NOMO-1 (cell line): ENCODE data around the gene POLQ.
"Not testable (repeated sequence)": the region's sequence is repeated elsewhere in the genome, so short reads cannot be mapped to it uniquely, and the experiment has no call there.

ENCODE experiments used
- DNase-seq, 2 experiments: peaks; one replicate each; lab custom pipeline; 2025; ENCODE audit not compliant: unreplicated experiment in 2 of 2; lab: John Stamatoyannopoulos, UW

POLQ gene

GRCh38 chr3:121545574-121546455 is at the start of gene POLQ:
POLQ (minus strand) TSS chr3:121545988; CDS start chr3:121545877, 111 bp downstream.
- DNase-seq = peak; percentile 91 to 97

GRCh38 chr3:121594850-121595249 is 49.1 kb upstream of the POLQ start:
- DNase-seq = no peak

DNA sequence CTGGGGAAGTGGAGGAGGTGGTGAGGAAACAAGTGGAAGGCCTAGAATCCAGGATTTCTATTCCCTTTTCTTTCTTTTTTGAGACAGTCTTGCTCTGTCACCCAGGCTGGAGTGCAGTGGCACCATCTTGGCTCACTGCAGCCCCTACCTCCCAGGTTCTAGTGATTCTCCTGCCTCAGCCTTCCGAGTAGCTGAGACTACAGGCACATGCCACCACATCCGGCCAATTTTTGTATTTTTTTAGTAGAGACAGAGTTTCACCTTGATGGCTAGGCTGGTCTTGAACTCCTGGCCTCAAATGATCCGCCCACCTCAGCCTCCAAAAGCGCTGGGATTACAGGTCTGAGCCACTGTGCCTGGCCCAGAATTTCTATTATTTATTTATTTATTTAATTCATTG is 48.0 kb upstream of the POLQ start:
- not testable (repeated sequence) for DNase-seq

GRCh38 chr3:121592856-121593702 is 47.3 kb upstream of the POLQ start, which contains the start of gene FBXO40:
FBXO40 (plus strand) TSS chr3:121593379; CDS start chr3:121620576, 27,197 bp downstream.
- DNase-seq = no peak

DNA sequence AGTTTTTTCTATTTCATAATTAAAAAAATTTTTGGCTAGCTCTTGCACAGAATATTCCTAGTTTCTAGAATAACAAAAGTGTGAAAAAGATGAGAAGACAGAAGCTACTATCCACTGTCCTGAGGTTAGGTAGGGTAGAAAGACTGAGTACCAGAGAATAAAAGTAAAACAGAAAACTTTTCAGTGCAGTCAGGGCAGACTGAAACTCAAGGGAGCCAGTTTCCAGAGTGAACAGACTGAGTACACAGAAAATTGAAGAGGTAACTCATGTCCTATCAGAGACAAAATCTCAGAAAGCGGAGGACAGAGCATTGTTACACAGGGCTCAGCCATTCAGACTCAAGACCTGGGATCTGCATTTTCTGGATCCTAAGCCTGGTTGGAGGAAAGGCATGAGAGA is 38.6 kb upstream of the POLQ start:
- DNase-seq = no peak

GRCh38 chr3:121581691-121582090 is 35.9 kb upstream of the POLQ start:
- DNase-seq = no peak

GRCh38 chr3:121574449-121574848 is 28.7 kb upstream of the POLQ start:
- no peak for DNase-seq

DNA sequence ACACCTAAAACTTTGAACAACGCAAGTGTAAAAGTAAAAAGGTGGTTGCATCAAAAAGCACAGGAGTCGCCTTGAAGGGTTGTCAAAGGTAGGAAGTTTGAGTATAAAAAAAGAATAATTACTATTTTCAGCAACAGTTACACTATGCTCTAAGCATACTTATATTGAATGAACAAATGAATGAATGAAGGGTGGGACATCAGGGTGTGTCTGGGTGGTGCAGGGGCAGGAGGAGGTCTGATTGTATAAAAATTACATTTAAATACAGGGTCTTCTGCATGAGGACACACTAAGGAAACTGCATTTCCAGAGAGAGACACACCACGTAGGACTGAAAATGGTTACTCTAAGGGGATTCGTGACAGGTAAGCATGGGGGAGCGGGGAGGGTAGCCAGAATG is 21.9 kb upstream of the POLQ start, which contains the start of gene ARGFX:
Gene ARGFX, plus strand, starts transcription at position 301 of the 400 bp plus-strand sequence. CDS start 2,765 bp downstream, outside the sequence.
- no peak for DNase-seq

DNA sequence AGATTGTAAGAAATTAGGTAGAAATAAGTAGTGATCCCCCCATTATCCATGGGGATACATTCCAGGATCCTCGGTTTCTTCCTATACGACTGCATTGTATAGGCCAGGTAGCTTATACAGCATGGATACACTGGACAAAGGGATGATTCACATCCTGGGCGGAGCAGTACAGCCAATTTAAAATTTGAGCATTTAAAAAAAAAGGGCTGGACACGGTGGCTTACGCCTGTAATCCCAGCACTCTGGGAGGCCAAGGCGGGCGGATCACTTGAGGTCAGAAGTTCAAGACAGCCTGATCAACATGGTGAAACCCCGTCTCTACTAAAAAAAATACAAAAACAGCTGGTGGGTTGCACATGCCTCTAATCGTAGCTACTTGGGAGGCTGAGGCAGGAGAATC is 21.0 kb upstream of the POLQ start:
- DNase-seq = no peak

GRCh38 chr3:121562148-121562547 is 16.4 kb upstream of the POLQ start:
- no peak for DNase-seq

GRCh38 chr3:121557426-121557934 is 11.7 kb upstream of the POLQ start:
- DNase-seq = no peak

- DNase-seq = no peak
These were observed 7.0 kb upstream of the POLQ start for GRCh38 chr3:121552797-121553196.

DNA sequence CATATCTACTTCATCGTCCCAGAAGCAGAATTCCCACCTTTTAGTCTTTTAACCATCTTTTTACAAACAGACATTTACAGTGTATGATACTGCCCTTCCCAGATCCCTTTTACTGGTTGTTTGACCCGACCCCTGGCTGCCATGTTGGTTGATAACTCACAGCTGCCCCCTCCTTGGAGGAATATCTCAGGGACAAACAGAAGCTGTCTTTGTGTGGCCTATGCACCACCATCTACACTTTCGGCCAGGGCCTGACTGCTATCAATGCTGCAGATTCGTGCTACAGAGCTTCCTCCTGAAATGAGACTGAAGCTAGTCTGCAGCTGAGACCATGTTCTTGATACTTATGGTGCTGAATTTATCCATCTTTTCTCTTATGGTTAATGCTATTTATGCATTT is 6.6 kb upstream of the POLQ start:
- no peak for DNase-seq

- DNase-seq = peak in 1 of 2 experiments; percentile 50
These were observed 677 bp downstream of the POLQ start for GRCh38 chr3:121545049-121545573.

- DNase-seq = no peak
These were observed 2.9 kb downstream of the POLQ start for GRCh38 chr3:121542924-121543323.

DNA sequence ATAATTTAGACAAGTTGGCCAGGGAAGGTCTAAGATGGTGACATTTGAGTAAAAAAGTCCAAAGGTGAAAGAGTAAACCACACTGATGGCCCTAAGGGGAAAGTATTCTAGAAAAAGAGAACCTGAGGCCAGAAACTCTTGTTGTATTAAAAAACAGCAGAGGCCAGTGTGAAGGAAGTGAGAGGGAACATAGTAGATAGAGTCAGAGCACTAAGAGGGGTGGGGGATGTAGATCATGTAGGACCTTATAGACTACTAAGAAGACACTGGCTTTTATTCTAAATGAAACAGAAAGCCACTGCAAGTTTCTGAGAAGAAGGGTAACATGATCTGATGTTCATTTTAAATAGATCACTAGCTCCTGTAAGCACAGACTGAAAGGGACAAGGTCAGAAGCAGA is 14.5 kb downstream of the POLQ start:
- no peak for DNase-seq

- no peak for DNase-seq
These were observed 16.5 kb downstream of the POLQ start for GRCh38 chr3:121529308-121529707.

DNA sequence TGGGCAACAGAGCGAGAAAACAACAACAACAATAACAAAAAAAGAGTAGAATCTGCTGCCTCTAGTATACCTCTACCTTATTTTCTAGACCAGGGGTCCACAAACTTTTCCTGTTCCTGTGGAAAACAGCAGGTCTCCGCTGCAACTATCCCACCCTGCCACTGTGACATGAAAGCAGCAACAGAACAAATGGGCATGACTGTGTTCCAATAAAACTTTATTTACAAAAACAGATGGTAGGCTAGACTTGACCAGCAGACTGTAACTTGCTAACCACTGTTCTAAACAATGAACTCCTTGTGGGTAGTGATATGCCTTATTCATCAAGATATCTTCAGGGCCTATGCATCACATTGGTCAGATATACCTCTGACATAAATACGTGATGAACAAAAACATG is 25.3 kb downstream of the POLQ start:
- DNase-seq = no peak

DNA sequence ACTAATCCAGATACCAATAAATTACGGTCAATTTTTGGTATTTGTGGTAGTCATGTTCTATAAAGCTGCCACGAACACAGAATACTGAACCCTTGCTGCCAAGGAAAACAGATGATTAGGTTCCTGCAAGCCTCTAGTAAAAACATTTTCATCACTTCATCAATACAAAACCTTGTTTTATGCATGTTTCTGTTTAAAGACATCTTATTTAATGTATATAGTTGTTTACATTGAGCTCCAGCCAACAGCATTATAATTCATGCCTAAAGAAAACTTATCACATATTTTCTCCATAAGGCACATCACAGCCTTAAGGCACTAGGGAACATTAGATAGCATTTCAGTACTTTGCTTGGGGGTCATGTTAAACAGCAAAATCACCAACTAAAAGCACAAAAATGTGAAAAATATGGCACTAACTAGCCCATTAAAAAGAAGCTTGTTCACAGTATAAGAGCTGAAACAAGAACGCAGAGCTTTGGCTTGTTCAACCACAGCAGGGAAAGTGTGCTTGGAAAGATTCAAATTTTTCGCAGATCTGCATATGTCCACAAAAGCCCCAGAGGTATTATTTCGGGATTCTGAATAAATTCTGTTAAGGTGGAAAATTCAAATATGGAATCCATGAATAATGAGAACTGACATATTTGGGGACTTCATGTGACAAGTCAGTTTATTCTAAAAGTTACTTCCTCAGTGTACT is 27.7 kb downstream of the POLQ start:
- no peak for DNase-seq

DNA sequence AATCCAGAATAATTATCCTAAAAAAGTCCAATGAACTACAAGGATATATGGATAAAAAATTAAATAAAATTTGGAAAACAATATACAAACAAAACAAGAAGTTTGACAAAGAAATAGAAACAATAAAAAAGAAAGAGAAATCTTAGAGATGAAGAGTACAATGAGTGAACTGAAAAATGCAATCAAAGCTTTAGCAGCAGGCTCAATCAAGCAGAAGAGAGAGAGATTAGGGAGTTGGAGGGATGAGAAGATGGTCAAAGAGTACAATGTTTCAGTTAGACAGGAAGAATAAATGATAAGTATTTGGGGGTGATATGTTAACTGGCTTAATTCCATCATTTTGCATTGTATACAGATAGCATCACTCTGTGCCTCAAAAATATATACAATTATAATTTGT is 29.9 kb downstream of the POLQ start:
- DNase-seq = no peak
